Stimulated activated CD8-positive, alpha-beta memory T cell treated with anti-CD3 and anti-CD28 coated beads, Interleukin-15, amount 100 ng/mL, for 24 hours (primary cell): ENCODE data around the gene MAN1B1.

Experiments
- DNase-seq: peaks from one replicate; pipeline ENCODE4 v3.0.0-alpha.2; 2020; ENCODE audit warnings: low read depth

MAN1B1 gene

DNA sequence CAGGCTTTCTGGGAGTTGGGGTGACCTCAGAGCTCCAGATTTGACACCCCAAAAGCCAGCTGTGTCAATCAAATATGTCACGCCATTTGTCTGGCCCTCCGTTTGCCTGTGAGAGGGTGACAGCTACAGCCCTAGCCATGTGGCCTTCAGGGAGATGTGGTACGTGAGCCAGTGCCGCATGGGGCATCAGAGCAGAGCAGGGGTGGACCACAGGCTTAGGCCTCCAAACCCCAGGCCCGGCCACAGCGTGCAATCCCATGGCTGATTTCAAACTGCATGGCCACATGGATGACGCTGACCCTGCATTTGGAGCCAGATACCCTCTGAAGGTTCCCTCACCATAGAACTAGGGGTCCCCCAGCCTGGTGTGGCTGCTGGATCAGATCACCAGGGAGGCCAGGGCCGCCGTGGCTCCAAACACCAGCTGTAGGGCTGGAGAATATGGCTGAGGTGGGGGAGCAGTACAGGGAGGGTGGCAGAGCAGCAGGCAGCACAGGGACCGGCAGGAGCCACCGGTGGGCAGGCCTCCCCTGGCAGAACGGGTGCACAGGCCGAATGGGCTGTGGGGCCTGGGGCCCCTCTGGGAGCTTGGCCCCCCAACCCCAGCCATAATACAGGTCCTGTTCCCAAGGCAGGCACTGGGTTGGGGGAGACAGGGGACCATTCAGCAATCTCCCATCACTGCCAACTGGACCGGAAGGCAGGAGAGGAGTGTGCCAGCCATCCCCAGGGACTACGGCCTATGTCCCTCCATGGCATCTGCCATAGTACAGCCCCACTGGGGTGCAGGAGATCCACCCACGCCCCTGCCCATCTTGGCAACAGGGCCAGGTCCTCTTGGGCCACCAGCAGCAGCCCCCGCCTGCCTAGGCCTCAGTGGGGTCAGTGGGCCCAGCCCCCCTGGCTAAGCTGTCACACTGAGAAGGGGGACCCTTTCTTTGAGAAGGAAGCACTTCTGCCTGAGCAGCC, 18.0 kb upstream of the MAN1B1 start:
- DNase-seq, result no peak

DNA sequence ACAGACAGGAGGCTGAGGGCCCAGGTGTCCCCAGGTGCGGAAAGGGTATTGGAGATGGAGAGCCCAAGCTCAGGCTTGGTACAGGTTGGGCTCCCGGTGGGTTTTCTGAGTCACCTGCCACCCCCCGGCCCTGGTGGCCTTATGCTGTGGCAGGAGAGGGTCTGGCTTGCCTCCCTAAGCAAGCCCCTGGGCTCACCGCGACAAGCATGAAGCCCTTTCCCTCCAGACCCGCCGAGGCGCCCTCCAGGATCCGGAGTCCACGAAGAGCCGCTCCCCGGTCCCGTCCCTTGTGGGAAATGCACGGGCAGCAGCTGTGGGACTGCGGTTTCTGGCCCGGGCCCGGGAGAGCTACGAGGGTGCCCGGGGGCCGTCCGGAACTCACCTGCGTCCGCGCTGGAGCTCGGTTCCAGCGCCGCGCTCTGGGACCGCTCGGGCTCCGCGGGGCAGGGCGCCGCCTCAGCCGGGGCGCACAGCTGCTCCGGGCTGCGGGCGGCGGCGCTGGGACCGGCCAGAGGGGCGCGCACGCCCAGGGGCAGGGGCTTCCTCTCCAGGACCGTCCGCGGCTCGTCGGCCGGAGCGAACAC, 17.2 kb upstream of the MAN1B1 start:
- DNase-seq, result no peak

DNA sequence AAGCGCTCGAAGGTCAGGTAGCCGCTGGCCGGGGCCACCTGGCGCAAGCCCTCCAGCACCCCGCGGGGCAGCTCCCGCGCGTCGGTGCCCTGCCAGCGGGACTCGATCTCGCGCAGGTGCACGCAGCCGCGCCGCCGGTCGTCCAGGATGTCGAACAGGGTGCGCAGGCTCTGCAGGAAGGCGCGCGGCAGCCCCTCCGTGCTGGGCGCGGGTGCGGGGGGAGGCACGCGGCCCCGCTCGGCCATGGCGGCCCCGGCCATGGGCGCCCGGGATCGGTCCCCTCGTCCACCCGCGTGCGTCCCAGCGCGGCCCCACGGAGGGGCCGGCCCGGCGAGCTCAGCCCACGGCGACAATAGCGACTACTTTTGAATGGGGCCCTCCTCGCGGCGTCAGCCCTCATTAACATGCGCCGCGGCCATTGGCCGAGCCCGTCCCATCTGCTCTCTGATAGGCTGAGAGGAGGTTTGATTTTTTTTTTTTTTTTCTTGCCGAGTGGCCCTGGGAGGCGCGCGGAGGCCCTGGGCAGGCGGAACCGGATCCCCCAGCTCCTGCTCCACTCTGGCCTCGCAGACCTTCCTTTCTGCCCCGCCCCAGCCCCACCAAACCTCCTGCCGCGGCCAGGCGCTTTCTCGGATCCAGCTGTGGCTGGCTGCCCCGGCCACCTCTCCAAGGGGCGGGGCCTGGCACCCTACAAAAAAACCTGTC, 16.4 kb upstream of the MAN1B1 start, which contains the start of gene SAPCD2:
Gene SAPCD2 (minus strand): TSS at position 357 of the 705 bp plus-strand sequence. CDS start 97 bp downstream, at position 260.
- DNase-seq, result peak; percentile 61

DNA sequence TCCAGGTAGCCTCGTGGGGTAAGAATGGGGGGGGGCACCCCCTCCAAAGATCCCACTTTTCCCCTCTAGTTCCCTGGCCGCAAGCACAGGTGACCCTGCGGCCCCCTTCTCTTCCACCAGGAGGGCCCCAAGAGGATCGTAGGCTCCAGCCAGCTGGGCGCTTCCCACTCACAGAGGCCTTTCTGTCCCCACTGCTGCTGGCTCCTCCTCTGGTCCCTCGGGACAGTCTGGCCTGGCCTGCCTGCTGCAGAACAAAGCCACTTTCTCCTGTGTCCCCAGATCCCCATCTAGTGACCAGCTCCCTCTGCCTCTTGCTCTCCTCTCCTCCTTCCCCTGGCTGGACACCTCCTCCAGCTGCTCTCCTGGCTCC, 15.9 kb upstream of the MAN1B1 start:
- no peak for DNase-seq

DNA sequence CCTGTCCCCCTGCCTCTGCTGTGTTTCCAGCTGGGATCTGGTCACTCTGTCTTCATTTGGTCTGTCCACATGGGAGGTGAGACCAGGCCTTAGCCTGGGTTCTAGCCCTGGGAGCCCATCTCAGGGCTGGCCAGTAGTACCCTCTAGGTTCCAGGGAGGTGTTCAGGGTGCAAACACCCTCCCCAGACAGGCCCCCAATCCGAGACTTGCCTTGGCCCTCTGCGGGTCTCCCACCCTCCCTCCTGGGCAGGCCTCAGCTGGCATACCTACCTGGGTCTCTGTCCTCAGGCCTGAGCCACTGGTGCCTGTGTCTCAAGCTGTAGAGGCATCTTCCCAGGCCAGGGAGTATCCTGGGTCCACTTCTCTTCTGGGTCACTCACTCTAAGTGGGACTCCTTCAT, 15.5 kb upstream of the MAN1B1 start:
- no peak for DNase-seq

DNA sequence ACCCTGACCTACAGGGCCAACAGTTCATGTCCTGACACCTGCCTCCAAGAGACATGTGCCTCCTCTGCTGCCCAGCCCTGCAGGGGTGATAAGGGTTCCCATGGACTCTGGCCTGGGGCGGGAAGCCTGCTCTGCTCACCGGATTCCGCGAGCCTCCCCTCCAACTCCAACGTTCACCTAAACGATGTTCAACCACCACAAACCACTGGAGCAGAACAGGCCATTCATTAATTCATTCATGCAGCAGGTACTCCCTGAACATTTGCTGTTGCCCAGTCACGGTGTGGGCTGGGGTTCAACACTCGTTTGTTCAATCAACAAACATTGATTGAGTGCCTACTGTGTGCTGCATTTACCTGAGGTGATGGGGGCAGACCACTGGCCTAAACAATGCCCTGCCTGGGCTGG, 12.8 kb upstream of the MAN1B1 start:
- DNase-seq, result no peak

DNA sequence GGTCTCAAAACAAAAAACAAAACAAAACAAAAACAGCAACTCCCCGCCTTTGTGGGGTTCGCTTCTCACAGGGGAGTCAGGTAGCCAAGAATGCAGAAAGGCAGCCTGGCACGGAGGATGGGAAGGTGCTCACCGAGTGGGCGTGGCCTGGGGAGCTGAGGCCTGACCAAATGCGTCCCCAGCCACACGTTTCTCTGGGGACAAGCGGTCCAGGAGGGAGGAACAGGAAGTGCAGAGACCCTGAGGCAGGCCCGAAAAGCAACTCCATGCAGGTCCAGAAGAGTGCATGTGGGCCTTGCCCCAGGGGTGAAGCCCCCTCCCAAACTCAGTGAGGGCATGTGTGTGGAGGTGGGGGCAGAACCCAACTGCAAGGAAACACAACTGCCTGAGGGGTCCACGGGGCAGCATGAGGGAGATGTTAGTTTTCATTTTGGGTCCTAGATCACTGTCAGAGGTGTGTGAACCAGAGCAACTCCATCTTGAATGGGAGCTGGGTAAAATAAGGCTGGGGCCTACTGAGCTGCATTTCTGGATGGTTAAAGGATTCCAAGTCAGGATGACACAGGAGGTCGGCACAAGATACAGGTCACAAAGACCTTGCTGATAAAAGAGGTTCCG, 12.0 kb upstream of the MAN1B1 start:
- no peak for DNase-seq

DNA sequence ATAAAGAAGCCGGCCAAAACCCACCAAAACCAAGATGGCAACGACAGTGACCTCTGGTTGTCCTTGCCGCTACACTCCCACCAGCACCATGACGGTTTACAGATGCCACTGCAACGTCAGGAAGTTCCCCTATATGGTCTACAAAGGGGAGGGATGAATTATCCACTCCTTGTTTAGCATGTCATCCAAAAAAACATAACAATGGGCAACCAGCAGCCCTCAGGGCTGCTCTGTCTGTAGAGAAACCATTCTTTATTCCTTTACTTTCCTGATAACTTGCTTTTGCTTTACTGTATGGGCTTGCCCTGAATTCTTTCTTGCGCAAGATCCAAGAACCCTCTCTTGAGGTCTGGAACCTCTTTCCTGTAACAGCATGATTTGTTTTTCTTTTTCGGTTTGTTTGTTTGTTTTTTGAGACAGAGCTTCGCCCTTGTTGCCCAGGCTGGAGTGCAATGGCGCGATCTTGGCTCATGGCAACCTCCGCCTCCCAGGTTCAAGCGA, 11.5 kb upstream of the MAN1B1 start:
- no peak for DNase-seq

DNA sequence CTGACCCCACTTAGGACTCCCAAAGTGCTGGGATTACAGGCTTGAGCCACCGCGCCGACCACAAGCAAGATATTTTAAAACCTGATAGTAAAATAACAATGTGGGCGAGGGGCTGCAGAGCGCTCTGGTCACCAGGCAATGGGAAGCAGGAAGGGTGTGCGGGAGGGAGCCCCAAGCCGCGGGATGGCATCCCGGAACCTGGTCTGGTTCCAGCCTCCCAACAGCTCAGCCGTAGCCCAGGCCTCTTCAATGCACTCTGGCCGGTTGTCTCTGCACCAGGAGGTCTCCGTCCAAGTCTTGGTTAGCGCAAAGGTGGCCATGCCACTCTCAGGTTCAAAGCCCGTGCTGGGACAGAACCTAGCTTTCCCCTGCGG, 10.2 kb upstream of the MAN1B1 start:
- DNase-seq, result no peak

DNA sequence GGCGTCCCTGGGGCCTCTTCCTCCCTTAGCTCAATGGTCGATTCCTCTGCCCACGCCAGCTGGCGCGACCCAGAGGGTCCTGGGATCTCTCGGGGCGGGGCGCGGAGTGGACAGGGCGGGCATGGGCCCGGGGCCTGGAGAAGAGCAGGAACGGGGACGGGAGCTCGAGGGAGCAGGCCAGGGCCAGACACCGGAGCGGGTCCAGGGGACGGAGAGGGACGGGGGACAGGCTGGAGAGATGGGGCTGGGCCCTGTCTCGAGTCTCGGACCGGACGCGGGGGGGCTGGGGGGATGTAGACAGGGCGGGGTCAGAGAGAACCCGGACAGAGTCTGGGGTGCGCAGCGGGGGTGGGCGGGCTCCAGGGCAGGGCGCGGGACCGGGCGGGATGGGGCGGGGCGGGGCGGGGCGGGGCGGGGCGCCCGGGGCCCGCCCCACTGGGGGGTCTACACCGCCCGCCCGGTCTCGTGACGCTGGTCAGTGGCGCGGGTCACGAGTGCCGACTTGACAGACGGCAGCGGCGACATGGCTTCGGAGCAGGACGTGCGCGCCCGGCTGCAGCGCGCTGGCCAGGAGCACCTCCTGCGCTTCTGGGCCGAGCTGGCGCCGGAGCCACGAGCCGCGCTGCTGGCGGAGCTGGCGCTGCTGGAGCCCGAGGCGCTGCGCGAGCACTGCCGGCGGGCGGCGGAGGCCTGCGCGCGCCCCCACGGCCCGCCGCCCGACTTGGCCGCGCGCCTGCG, 9.6 kb upstream of the MAN1B1 start, which contains the start of gene UAP1L1:
Gene UAP1L1 (plus strand): TSS at position 508 of the 738 bp plus-strand sequence. CDS start 16 bp downstream, at position 524.
- DNase-seq, result no peak

DNA sequence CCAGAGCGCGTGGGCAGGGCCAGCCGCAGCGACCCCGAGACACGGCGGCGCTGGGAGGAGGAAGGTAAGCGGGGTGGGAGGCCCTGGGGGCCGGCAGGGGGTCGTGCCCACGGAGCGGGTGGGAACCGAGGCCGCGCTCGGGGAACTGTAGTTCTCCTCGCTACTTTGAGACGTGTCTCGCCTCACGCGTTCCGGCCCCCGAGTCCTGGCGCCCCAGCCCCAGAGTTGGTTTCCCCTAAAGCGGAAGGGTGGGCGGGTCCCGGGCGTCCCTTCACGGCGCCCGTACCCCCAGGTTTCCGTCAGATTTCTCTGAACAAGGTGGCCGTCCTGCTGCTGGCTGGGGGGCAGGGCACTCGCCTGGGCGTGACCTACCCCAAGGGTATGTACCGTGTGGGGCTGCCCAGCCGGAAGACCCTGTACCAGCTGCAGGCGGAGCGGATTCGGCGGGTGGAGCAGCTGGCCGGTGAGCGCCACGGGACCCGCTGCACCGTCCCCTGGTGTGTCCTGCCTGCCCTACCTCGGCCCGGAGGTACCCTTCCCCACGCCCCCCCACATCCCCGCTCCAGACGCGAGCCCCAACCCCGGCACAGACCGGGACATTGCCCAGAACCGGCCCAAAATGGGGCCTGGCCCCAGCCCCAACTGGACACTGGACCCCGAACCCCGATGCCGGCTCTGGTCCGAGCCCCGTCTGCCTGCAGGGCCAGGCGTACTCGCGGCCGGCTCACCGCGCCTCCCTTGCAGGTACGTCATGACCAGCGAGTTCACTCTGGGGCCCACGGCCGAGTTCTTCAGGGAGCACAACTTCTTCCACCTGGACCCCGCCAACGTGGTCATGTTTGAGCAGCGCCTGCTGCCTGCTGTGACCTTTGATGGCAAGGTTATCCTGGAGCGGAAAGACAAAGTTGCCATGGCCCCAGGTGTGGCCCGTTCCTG, 8.8 kb upstream of the MAN1B1 start:
- no peak for DNase-seq

DNA sequence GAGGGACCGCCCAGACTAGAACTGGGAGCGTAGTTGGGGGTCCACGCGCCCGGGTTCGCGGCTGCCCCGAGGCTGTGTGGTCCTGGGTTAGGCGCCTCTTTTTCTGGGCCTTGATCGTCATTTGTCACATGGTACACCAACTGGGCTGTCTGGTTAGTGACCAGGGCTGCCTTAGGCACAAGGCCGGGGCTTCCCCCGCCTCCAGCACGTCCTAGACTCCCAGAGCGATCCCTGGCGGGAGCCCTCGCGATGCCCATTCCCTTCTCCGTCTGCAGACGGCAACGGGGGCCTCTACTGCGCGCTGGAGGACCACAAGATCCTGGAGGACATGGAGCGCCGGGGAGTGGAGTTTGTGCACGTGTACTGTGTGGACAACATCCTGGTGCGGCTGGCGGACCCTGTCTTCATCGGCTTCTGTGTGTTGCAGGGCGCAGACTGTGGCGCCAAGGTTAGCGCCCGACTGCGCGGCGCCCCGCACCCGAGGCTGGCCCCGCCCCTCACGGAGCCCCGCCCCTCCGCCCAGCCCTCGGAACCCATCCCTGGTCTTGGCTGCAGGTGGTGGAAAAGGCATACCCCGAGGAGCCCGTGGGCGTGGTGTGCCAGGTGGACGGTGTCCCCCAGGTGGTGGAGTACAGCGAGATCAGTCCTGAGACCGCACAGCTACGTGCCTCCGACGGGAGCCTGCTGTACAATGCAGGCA, 7.9 kb upstream of the MAN1B1 start:
- no peak for DNase-seq

DNA sequence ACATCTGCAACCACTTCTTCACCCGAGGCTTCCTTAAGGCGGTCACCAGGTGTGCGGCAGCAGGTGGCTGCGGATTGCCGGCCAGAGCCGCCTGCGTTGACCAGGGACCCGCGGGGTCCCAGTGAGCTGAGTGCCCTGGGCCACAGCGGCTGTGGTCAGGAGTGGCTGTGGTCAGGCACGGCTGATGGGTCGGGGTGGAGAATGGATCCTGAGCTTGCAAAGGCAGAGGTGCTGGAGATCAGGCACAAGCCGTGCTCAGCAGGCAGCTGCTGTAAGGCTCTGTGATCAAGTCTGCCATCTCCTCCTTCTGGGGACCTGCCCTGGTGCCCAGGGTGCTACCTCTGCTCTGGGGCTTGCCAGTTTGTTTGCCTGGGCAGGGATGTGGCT, 7.4 kb upstream of the MAN1B1 start:
- no peak for DNase-seq

DNA sequence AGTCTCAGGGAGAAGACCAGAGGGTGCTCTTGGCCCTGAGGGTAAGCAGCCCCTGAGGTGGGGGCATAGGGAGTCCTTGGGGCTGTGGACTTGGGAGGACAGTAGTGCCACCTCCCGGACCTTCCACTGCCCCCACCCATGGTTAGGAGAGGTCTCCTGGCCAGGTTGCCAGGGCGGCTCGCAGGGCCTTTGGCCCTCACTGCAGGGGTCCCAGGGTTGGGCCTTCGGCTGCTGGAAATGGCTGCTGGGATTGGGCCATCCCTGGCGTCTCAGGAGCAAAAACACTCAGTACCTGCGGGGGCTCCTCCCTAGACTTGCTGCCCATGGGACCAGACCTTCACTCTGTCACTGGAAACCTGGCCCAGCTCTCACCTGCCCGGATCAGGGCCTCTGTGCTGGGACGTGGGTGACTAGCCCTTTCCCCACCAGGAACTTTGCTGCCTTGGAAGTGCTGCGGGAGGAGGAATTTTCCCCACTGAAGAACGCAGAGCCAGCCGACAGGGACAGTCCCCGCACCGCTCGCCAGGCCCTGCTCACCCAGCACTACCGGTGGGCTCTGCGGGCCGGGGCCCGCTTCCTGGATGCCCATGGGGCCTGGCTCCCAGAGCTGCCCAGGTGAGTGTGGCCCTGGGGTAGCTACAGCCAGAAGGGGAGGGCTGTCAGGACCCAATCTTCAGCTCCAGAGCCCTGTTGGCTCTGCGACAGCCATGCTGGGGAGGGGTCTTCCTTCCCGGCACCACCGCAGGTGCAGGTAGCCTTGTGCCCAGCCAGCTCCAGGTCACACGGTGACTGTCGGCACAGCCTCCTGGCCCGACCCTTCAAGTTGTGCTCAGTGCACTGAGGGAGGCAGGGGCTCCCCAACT, 6.3 kb upstream of the MAN1B1 start:
- no peak for DNase-seq

DNA sequence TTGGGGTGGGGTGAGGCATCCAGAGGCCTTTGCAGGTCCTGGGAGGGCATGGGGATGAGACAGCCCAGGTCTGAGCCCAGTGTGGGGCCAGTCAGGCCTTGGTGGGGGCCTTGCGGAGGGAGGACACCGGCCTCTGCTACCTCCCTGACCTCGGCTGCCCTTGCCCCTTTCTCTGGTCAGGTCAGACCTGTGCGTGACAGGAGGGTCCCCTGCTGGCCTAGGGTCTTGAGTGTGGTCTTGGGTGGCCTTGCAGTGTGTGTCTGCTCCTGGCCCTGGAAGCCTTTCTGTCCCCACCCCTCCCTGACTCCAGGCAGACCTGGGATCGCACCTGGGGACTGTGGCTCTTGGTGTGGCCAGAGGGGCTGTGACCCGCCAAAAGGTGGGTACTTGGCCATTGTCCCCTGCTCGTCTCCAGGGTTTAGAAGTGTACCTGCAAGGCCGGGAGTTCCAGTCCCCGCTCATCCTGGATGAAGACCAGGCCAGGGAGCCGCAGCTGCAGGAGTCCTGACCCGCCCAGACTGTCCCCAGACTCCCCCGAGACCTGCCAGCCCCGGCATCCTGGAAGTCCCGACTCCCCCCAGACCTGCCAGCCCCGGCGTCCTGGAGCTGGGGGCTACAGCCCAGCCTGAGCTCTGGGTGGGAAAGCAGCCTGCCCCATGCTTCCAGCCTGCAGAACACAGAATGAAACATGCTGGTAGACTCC, 4.4 kb upstream of the MAN1B1 start:
- no peak for DNase-seq

DNA sequence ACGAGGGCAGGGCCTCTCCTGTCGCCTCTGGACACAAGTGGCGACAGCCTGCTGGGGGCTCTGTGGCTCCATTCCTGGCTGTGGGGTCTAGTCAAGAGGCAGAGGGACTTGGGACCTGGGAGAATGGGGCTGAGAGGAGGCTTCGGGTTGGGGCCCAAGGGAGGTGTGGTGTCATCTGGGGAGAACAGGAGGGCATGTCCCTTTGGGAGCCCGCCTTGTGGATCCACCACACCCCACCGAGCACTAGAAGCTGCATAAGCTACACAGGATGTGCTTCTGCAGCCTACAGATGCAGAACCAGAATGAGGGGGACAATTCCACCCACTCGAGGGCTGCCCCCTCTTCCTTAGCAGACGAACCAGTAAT, 3.9 kb upstream of the MAN1B1 start:
- no peak for DNase-seq

DNA sequence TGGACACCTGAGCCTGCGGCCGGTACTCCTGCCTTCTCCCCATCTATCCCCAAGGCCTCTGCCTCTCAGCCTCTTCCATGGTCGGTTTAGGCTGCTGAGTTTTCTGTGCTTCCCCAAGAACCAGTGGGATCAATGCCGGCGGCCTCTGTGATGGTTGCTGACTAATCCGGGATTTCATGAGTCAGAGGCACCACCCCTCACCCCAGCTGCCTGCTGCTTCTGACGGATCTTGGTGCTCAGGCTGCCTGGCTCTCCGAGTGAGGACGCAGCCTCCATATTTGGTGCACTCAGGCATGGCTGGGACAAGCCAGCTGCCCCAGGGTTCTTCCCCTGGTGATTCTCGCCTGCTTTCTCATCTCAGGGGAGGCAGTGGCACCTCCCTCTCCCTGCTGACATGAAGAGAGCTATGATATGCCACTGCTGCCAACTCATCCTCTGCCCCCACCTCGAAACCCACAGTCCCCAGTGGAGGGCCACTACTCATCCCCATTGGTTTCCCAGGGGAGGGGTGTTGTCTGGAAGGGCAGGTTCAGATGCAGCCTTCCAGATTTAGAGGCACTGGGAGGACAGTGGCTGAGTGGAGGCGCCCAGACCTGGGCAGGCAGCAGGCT, 3.3 kb upstream of the MAN1B1 start:
- no peak for DNase-seq

DNA sequence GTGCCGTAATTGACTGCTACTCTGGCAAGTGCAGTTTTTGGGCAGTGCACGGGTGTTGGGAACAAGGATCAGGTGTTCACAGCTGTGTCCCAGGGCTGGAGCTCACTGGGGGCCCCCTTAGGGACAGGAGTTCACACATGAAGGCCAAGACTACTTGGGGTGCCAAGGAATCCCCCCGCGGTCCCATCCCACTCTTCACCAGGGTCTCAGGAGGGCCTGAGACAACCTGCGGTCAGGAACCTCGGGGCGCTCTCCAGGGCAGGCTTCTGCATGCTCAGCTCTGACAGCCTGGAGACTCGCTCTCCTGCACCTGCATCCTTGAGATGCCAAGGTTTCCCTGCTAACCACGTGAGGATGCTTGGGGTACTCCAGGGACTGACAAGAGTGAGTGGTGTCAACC, 2.3 kb upstream of the MAN1B1 start:
- DNase-seq, result no peak
